GM19043 (cell line): Measurements from ENCODE around the gene AFF3.

Experiments used
- ATAC-seq: cut with Tn5 transposase; IDR thresholded peaks from one replicate; pipeline ENCODE4 v1.9.1; 2021; ENCODE audit warnings: low read depth; ENCODE audit not compliant: unreplicated experiment

AFF3 gene

GRCh38 chr2:99864561-99865553 lies 277.5 kb downstream of the AFF3 start:
- ATAC-seq: no peak

GRCh38 chr2:99863903-99864270 lies 278.5 kb downstream of the AFF3 start:
- no peak for ATAC-seq

GRCh38 chr2:99863236-99863902 lies 279.0 kb downstream of the AFF3 start:
- no peak for ATAC-seq

GRCh38 chr2:99862566-99862965 lies 279.8 kb downstream of the AFF3 start:
- no peak for ATAC-seq

- no peak for ATAC-seq
These were observed 281.0 kb downstream of the AFF3 start for GRCh38 chr2:99861376-99861760.

- no peak for ATAC-seq
These were observed 281.5 kb downstream of the AFF3 start for GRCh38 chr2:99860720-99861375.

- ATAC-seq: no peak
These were observed 283.3 kb downstream of the AFF3 start for GRCh38 chr2:99858951-99859596.

GRCh38 chr2:99857867-99858444 lies 284.4 kb downstream of the AFF3 start:
- ATAC-seq: no peak

GRCh38 chr2:99857372-99857771 lies 285.0 kb downstream of the AFF3 start:
- ATAC-seq: no peak

- no peak for ATAC-seq
These were observed 286.3 kb downstream of the AFF3 start for GRCh38 chr2:99856119-99856518.

GRCh38 chr2:99854236-99854852 lies 288.0 kb downstream of the AFF3 start:
- no peak for ATAC-seq

GRCh38 chr2:99852956-99853355 lies 289.4 kb downstream of the AFF3 start:
- ATAC-seq: no peak

GRCh38 chr2:99852376-99852934 lies 289.9 kb downstream of the AFF3 start:
- ATAC-seq: no peak

- ATAC-seq: no peak
These were observed 290.6 kb downstream of the AFF3 start for GRCh38 chr2:99851811-99852210.

- ATAC-seq: no peak
These were observed 291.3 kb downstream of the AFF3 start for GRCh38 chr2:99851089-99851488.

GRCh38 chr2:99850084-99850710 lies 292.2 kb downstream of the AFF3 start:
- no peak for ATAC-seq

- ATAC-seq: no peak
These were observed 295.8 kb downstream of the AFF3 start for GRCh38 chr2:99846462-99847107.

- ATAC-seq: no peak
These were observed 297.1 kb downstream of the AFF3 start for GRCh38 chr2:99845296-99845695.

GRCh38 chr2:99842451-99842850 lies 299.9 kb downstream of the AFF3 start:
- no peak for ATAC-seq
